Testis (tissue), 2 donors: Measurements from ENCODE around the gene FUT8.

Experiments used
- POLR2A ChIP-seq: fragments of 450-650 bp; IDR thresholded peaks from one replicate; pipeline ENCODE4 v1.6.1; 2017; ENCODE audit warnings: antibody characterized with exemption, mild to moderate bottlenecking, moderate library complexity
- TF ChIP-seq, protein P1 (sequence below), 3 experiments: fragments of 450-650 bp in 2 of 3; fragments of 200-600 bp in 1 of 3; sonication (generic) in 1 of 3; IDR thresholded peaks; one replicate each; pipeline ENCODE4 v1.5.1; 2016 to 2019; ENCODE audit warnings: antibody characterized with exemption in 3 of 3, mild to moderate bottlenecking in 2 of 3, moderate library complexity in 1 of 3

DNA sequence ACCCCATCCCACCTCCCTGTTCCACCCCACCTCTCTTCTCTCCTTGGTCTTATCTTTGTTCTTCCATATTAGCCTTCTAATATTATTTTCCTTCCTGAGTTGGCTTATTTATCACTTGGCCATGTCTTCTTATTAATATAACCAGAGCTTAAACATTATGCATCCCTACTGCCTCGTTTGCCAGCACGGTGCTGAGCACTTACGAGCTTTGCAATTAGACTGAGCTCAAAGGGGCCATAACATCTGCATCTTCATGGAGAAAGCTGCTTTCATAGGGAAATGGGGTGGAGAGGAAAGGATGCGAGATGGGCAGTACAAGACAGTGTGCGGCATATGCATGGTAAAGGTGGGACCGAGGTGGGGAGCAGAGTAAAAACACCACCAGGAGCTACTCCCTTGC, 342.8 kb downstream of the FUT8 start:
- TF ChIP-seq POLR2A: no peak
- TF ChIP-seq, protein P1, sequence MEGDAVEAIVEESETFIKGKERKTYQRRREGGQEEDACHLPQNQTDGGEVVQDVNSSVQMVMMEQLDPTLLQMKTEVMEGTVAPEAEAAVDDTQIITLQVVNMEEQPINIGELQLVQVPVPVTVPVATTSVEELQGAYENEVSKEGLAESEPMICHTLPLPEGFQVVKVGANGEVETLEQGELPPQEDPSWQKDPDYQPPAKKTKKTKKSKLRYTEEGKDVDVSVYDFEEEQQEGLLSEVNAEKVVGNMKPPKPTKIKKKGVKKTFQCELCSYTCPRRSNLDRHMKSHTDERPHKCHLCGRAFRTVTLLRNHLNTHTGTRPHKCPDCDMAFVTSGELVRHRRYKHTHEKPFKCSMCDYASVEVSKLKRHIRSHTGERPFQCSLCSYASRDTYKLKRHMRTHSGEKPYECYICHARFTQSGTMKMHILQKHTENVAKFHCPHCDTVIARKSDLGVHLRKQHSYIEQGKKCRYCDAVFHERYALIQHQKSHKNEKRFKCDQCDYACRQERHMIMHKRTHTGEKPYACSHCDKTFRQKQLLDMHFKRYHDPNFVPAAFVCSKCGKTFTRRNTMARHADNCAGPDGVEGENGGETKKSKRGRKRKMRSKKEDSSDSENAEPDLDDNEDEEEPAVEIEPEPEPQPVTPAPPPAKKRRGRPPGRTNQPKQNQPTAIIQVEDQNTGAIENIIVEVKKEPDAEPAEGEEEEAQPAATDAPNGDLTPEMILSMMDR (IDR thresholded peaks at IDR 0.05): no peak
